ENCODE results near the gene ART1.

DNA sequence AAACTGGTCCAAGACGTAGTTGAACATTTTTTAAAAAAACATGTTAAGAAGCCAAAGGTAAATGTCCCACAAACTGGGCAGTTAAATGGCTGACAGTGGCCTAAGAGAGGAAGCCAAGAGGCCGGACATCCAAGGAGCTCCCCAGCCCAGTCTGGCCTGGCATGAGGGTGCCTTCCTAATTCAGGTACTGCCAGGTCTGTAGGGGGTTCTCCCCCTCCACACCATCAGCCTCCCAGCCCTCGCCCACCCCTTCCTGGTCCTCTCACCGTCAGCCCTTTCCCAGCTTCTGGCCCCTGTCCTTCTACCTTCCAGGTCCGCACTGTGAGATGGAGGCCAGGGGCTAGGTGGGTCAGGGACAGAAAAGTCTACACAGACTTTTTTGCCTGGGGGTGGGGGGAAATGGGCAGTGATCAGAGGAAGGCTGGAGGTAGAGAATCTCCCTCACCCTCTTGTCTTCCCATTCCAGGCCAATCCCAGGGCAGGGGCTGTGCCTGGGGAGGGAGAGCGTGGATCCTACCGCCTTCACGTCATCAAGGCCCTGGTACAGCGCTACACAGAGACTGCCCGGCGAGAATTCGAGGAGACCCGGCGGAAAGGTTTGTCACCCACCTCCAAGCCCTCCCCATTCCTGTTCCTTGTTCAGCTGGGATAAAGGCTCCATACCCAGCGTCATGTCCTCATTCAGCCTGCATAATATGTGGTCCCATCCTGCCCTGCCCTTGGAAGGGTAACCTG, 9.1 kb upstream of the ART1 start:
- no peak for TF ChIP-seq POLR2A (IDR thresholded peaks at IDR 0.05; ENCODE audit: low read depth, low read length)
- no peak for TF ChIP-seq POLR2AphosphoS5 (IDR thresholded peaks at IDR 0.05; ENCODE audit: low read depth, low read length)

Data from GM12892 (cell line).